ENCODE data around the gene TFR2. TPM values are rescaled to one million over a fixed set of nuclear protein-coding genes. Genes with fewer than 3 reads are reported as not detected.

The TFR2 gene
- total and polyA plus RNA-seq, 7 experiments from 2014 or later: 0.55 to 14.4 (median 3.1) TPM

DNA sequence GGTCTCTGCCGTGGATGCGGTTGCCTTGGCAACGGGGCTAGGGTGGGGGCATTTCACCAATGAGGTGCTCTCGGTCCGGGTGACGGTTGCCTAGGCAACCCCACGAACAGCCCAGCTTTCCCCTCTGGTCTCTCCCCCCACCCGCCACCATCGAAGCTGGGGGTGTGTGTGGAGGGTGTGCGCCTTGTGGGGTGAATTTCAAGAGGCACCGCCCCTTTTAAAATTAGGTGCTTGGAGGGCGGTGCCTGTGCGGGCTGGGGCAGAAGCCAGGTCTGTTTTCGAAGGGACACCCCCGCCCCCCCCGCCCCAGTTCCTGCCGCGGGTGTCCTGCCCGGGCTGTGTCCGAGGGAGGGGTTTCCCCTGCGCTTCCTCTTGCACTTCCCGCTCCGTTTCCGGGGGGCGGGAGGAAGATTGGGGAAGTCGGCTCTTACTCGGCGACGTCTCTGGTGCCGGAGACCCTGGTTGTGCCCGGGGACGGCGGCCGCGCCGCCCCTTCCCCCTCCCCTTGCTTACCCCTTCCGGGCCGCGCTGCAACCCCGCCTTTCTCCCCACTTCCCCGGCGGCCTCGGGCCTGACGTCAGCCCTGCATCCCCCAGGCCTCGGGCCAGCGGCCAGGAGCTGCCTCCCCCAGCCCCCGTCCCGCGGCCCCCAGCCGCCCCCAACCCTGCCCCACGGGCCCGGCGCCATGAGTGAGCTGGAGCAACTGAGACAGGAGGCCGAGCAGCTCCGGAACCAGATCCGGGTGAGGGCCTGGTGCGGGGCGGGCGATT, 34.4 kb upstream of the TFR2 start:
- Mint-ChIP-seq H3K4me3 (peak overlapping the region; percentile 81 to 98 (median 90)), H3K27ac (peak overlapping the region; percentile 86 to 94 (median 89)), H3K27me3 (peaks cover 0 to 10% (median 0%) of the 10 kb centered on the region in 5 donors), H3K36me3 (peaks cover 0 to 14% (median 0%) of the 10 kb centered on the region in 5 donors), H3K4me1 (peaks cover 15 to 38% (median 31%) of the 10 kb centered on the region in 7 donors), H3K9me3 (peaks cover 0 to 4% (median 0%) of the 10 kb centered on the region in 11 donors)
- no peaks in the 10 kb centered on the region for H3K9me3 ChIP-seq (ENCODE audit: control insufficient read depth in 2 of 3, low read length in 3 of 3)
- H3K4me3 ChIP-seq (ENCODE audit: low read length): peak overlapping the region; percentile 60
- DNase-seq (peak; percentile 76 to 99 (median 86)), ATAC-seq (peak; percentile 71)
- intact Hi-C loops (cut with micrococcal nuclease): loop anchor here (1.0 to 10.0 kb wide), 10 partner anchors 16 to 573 kb away; partner anchors contain the start of genes TSC22D4 (in 2 of the 2), AGFG2 (in 1 of the 2), AP4M1 (in 1 of the 2) and FIS1 (in 1 of the 2)
- peaks cover 0 to 50% (median 5%) of the 10 kb centered on the region in 3 experiments for H3K36me3 ChIP-seq (ENCODE audit: control insufficient read depth in 2 of 3, insufficient read depth in 3 of 3, low read length in 3 of 3)
- POLR2A ChIA-PET: interaction anchor here (0.6 to 3.8 kb wide), 18 partner anchors 13 to 594 kb away, joined by 3 to 32 read pairs (median 4); partner anchors contain the start of genes CNPY4, FBXO24, GIGYF1 and LRCH4
- peaks cover 0 to 7% of the 10 kb centered on the region in 2 donors for H3K4me1 ChIP-seq (ENCODE audit: control insufficient read depth in 2 of 2, insufficient read depth in 2 of 2, low read length in 2 of 2)
- H3K27me3 ChIP-seq (ENCODE audit: control insufficient read depth in 2 of 2, insufficient read depth in 2 of 2, low read length in 2 of 2): no peaks in the 10 kb centered on the region
- CTCF ChIA-PET: no interaction called here
- H3K27ac ChIP-seq (ENCODE audit: low read depth, low read length): peak overlapping the region; percentile 98

DNA sequence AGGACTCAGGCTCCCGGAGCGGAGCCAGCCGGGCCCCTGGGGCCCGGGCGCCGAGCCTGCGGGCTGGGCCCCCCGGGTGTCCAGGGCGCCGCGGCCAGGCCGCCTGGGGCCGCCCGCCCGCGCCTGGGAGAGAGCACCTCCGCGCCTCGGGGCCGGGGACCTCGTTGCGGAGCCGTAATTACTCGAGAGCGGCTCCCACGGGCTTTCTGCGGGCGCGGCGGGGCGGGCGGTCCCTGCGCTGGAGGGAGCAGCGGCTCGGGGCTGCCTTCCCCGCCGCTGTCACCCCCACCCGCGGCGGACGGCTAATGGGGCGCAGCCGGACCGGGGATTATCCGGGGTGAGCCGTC, 33.7 kb upstream of the TFR2 start:
- H3K4me3 ChIP-seq (ENCODE audit: low read length): peak overlapping the region; percentile 82
- H3K9me3 ChIP-seq (ENCODE audit: control insufficient read depth in 2 of 3, low read length in 3 of 3): no peaks in the 10 kb centered on the region
- Mint-ChIP-seq H3K4me1 (peaks cover 12 to 32% (median 24%) of the 10 kb centered on the region in 7 donors), H3K27ac (peak overlapping the region in 6 of 9 donors; percentile 89 to 97 (median 94)), H3K36me3 (peaks cover 0 to 11% (median 0%) of the 10 kb centered on the region in 5 donors), H3K4me3 (peak overlapping the region; percentile 89 to 99 (median 96)), H3K9me3 (peaks cover 0 to 4% (median 0%) of the 10 kb centered on the region in 11 donors), H3K27me3 (peaks cover 0 to 10% (median 0%) of the 10 kb centered on the region in 5 donors)
- H3K36me3 ChIP-seq (ENCODE audit: control insufficient read depth in 2 of 3, insufficient read depth in 3 of 3, low read length in 3 of 3): peaks cover 0 to 43% (median 5%) of the 10 kb centered on the region in 3 experiments
- no peak for ATAC-seq
- H3K27me3 ChIP-seq (ENCODE audit: control insufficient read depth in 2 of 2, insufficient read depth in 2 of 2, low read length in 2 of 2): no peaks in the 10 kb centered on the region
- CTCF ChIA-PET: interaction anchor here (1.0 to 1.5 kb wide), 4 partner anchors 17 to 111 kb away, joined by 3 to 4 read pairs (median 3); no protein-coding TSS in a partner anchor
- intact Hi-C loops (cut with micrococcal nuclease): loop anchor here (1.0 to 10.0 kb wide), 10 partner anchors 16 to 573 kb away; partner anchors contain the start of genes TSC22D4 (in 2 of the 2), AGFG2 (in 1 of the 2), AP4M1 (in 1 of the 2) and FIS1 (in 1 of the 2)
- DNase-seq: peak in 3 of 9 donors; percentile 26 to 52 (median 47)
- H3K27ac ChIP-seq (ENCODE audit: low read depth, low read length): peak overlapping the region; percentile 98
- POLR2A ChIA-PET: interaction anchor here (0.6 to 3.8 kb wide), 16 partner anchors 8 to 537 kb away, joined by 3 to 37 read pairs (median 4); partner anchors contain the start of genes FBXO24, GIGYF1, LRCH4 and MEPCE
- H3K4me1 ChIP-seq (ENCODE audit: control insufficient read depth in 2 of 2, insufficient read depth in 2 of 2, low read length in 2 of 2): peaks cover 0 to under 1% of the 10 kb centered on the region in 2 donors

DNA sequence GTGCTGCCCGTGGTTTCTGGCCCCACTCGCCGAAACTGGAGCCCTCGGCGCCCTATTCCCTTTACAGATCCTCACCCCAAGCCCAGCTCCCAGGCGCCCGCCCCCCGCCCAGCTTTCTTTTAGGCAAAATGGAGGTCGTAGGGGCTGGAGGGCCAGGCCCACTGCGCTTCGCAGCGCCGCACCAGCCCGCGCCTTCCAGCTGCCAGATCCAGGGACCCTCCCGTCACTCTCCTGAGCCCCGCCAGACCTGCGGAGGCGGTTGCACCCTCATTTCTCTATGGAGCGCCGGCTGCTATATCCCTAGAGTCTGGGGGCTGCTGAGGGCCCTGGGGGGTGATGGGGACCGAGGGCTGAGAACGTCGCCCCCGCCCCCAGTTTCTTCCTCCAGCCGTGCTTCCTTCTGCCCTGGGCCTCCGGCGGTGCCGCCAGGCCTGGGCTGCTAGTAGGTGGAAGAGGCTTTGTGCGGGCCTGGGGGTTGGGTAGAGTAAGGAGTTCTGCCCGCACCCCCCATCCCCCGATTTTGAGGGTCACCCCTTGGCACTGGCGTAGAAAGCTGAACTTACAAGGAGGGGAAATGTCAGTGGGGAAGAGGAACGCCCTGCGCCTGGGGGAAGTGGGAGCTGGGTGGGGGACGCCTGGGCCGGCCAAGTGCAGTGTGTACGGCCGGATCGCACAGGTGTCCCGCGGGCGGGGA, 33.2 kb upstream of the TFR2 start:
- Mint-ChIP-seq H3K4me1 (peaks cover 9 to 30% (median 19%) of the 10 kb centered on the region in 7 donors), H3K4me3 (peak overlapping the region; percentile 89 to 99 (median 96)), H3K27ac (peak overlapping the region; percentile 88 to 97 (median 96)), H3K9me3 (peaks cover 0 to 4% (median 0%) of the 10 kb centered on the region in 11 donors), H3K36me3 (peaks cover 0 to 11% (median 0%) of the 10 kb centered on the region in 5 donors), H3K27me3 (peaks cover 0 to 15% (median 0%) of the 10 kb centered on the region in 5 donors)
- Histone ChIP-seq H3K4me3 (ENCODE audit: low read length) (peak overlapping the region; percentile 82), H3K36me3 (ENCODE audit: control insufficient read depth in 2 of 3, insufficient read depth in 3 of 3, low read length in 3 of 3) (peaks cover 0 to 38% (median 5%) of the 10 kb centered on the region in 3 experiments), H3K27me3 (ENCODE audit: control insufficient read depth in 2 of 2, insufficient read depth in 2 of 2, low read length in 2 of 2) (no peaks in the 10 kb centered on the region), H3K4me1 (ENCODE audit: control insufficient read depth in 2 of 2, insufficient read depth in 2 of 2, low read length in 2 of 2) (no peaks in the 10 kb centered on the region), H3K27ac (ENCODE audit: low read depth, low read length) (peak overlapping the region; percentile 98), H3K9me3 (ENCODE audit: control insufficient read depth in 2 of 3, low read length in 3 of 3) (no peaks in the 10 kb centered on the region)
- DNase-seq: peak in 6 of 9 donors; percentile 41 to 53 (median 48)
- intact Hi-C loops (cut with micrococcal nuclease): loop anchor here (1.0 to 10.0 kb wide), 10 partner anchors 17 to 572 kb away; partner anchors contain the start of genes TSC22D4 (in 2 of the 2), AGFG2 (in 1 of the 2), AP4M1 (in 1 of the 2) and FIS1 (in 1 of the 2)
- ChIA-PET CTCF (interaction anchor here (0.6 to 1.5 kb wide), 5 partner anchors 17 to 111 kb away, joined by 3 to 11 read pairs (median 3); no protein-coding TSS in a partner anchor), POLR2A (interaction anchor here (0.6 to 3.8 kb wide), 14 partner anchors 9 to 537 kb away, joined by 3 to 37 read pairs (median 4); partner anchors contain the start of genes FBXO24, GIGYF1, LRCH4 and MOSPD3)
- no peak for ATAC-seq

DNA sequence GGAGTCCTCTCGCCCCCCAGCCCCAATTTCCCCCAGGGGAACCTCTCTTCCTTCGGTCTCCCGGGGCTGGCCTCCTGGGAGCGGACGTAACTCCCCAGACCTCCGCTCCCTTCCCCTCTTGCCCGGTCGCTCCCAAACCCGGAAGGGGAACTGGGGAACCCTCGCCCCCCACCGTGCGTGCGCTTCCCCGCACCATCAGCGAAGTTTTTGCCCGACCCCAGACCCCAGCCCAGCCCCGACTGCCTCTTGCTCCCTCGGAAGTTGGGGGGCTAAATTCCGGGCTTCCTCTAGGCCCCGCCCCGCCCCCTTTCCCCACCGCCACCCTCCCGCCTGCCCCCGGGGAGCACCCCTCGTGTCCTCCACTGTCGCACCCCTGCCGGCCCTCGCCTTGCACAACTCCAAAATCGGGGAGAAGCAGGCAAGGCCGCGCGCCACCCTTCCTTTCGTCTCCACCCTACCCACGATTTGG, 32.6 kb upstream of the TFR2 start:
- Histone ChIP-seq H3K27ac (ENCODE audit: low read depth, low read length) (peak overlapping the region; percentile 98), H3K9me3 (ENCODE audit: control insufficient read depth in 2 of 3, low read length in 3 of 3) (no peaks in the 10 kb centered on the region), H3K36me3 (ENCODE audit: control insufficient read depth in 2 of 3, insufficient read depth in 3 of 3, low read length in 3 of 3) (peaks cover 0 to 32% (median 5%) of the 10 kb centered on the region in 3 experiments), H3K4me3 (ENCODE audit: low read length) (peak overlapping the region; percentile 82), H3K4me1 (ENCODE audit: control insufficient read depth in 2 of 2, insufficient read depth in 2 of 2, low read length in 2 of 2) (no peaks in the 10 kb centered on the region), H3K27me3 (ENCODE audit: control insufficient read depth in 2 of 2, insufficient read depth in 2 of 2, low read length in 2 of 2) (no peaks in the 10 kb centered on the region)
- Mint-ChIP-seq H3K4me1 (peaks cover 9 to 27% (median 15%) of the 10 kb centered on the region in 7 donors), H3K4me3 (peak overlapping the region; percentile 89 to 99 (median 96)), H3K36me3 (peaks cover 0 to 10% (median 0%) of the 10 kb centered on the region in 5 donors), H3K9me3 (peaks cover 0 to 4% (median 0%) of the 10 kb centered on the region in 11 donors), H3K27ac (peak overlapping the region; percentile 88 to 97 (median 95)), H3K27me3 (peaks cover 0 to 17% (median 0%) of the 10 kb centered on the region in 5 donors)
- ChIA-PET CTCF (interaction anchor here (1.0 to 1.5 kb wide), 4 partner anchors 18 to 110 kb away, joined by 3 to 4 read pairs (median 3); no protein-coding TSS in a partner anchor), POLR2A (interaction anchor here (1.2 to 3.8 kb wide), 10 partner anchors 9 to 237 kb away, joined by 3 to 37 read pairs (median 8); partner anchors contain the start of genes FBXO24, GIGYF1, LRCH4 and MOSPD3)
- peak in 4 of 9 donors; percentile 30 to 48 (median 36) for DNase-seq
- intact Hi-C loops (cut with micrococcal nuclease): loop anchor here (1.0 to 10.0 kb wide), 15 partner anchors 17 to 571 kb away; partner anchors contain the start of genes ACTL6B (in 2 of the 2), FBXO24 (in 2 of the 2), LRCH4 (in 2 of the 2) and MOSPD3 (in 2 of the 2)
- no peak for ATAC-seq

DNA sequence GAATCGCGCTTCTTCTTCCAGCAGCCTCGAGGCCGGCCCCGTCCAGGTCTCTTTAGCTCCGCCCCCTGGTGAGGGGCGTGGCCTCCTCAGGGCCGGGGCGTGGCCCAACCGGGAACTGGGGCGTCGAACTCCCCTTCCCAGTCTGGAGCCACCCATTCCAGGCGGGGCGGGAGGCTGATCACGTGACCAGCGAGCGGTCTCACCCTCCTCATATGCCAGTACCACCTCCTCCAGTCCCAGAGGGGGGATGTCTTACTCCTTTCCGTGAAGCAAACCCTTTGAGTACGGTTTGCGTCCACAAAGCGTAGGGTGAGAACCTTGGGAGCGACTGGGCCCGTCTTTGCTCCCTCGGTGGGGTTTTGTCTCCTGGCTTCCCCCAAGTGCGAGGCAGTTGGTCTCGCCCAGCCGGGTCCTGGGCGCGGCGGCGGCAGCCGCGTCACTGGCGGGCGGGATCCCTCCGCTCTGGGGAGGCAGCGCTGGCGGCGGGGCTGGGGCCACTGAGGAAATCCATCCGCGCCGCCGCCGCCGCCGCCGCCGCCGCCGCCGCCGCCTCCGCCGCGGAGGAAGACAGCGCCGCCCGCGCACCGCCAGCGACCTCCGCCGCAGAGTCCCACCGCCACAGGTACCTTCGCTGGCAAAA, 32.1 kb upstream of the TFR2 start, which contains the start of gene GNB2:
Gene GNB2 (plus strand): TSS at position 439 of the 640 bp plus-strand sequence. CDS start 2,526 bp downstream, outside the sequence.
- Histone ChIP-seq H3K4me1 (ENCODE audit: control insufficient read depth in 2 of 2, insufficient read depth in 2 of 2, low read length in 2 of 2) (no peaks in the 10 kb centered on the region), H3K27me3 (ENCODE audit: control insufficient read depth in 2 of 2, insufficient read depth in 2 of 2, low read length in 2 of 2) (no peaks in the 10 kb centered on the region), H3K9me3 (ENCODE audit: control insufficient read depth in 2 of 3, low read length in 3 of 3) (no peaks in the 10 kb centered on the region), H3K4me3 (ENCODE audit: low read length) (peak within 1 kb of the TSS; percentile 82), H3K27ac (ENCODE audit: low read depth, low read length) (peak within 1 kb of the TSS; percentile 98), H3K36me3 (ENCODE audit: control insufficient read depth in 2 of 3, insufficient read depth in 3 of 3, low read length in 3 of 3) (peaks cover 0 to 27% (median 2%) of the 10 kb centered on the region in 3 experiments)
- DNase-seq (peak; percentile 92 to 100 (median 96)), ATAC-seq (peak; percentile 75)
- Mint-ChIP-seq H3K27me3 (peaks cover 0 to 17% (median 0%) of the 10 kb centered on the region in 5 donors), H3K27ac (peak within 1 kb of the TSS; percentile 88 to 97 (median 95)), H3K4me3 (peak within 1 kb of the TSS; percentile 89 to 99 (median 96)), H3K9me3 (peaks cover 0 to 4% (median 0%) of the 10 kb centered on the region in 11 donors), H3K4me1 (peaks cover 9 to 25% (median 15%) of the 10 kb centered on the region in 7 donors), H3K36me3 (peaks cover 0 to 8% (median 0%) of the 10 kb centered on the region in 5 donors)
- ChIA-PET POLR2A (interaction anchor here (0.6 to 1.3 kb wide), 12 partner anchors 9 to 352 kb away, joined by 3 to 14 read pairs (median 4); partner anchors contain the start of gene FBXO24), CTCF (interaction anchor here (1.3 kb wide), 1 partner anchor 31 kb away, joined by 3 read pairs; no protein-coding TSS in a partner anchor)
- intact Hi-C loops (cut with micrococcal nuclease): loop anchor here (1.0 to 10.0 kb wide), 14 partner anchors 17 to 571 kb away; partner anchors contain the start of genes ACTL6B (in 2 of the 2), FBXO24 (in 2 of the 2), LRCH4 (in 2 of the 2) and MOSPD3 (in 2 of the 2)
